H7 (cell line): ENCODE results near the gene TSTD1. TPM values are rescaled to one million over a fixed set of nuclear protein-coding genes. Genes with fewer than 3 reads are reported as not detected.

ENCODE experiments used
- DNase-seq: peaks from one replicate; pipeline ENCODE4 v3.0.0; 2012
- H3K27me3 ChIP-seq: 2 replicates; pipeline ENCODE4 v1.6.0; 2011; ENCODE audit warnings: mild to moderate bottlenecking, low read length; ENCODE audit not compliant: control insufficient read depth, insufficient read depth
- H3K36me3 ChIP-seq: replicated peaks from 2 replicates; pipeline ENCODE4 v1.5.1; 2011; ENCODE audit warnings: low read length; ENCODE audit not compliant: control insufficient read depth, insufficient read depth
- H3K4me3 ChIP-seq: 2 replicates; pipeline ENCODE4 v1.5.1; 2011; ENCODE audit warnings: low read depth, mild to moderate bottlenecking, control low read depth, low read length, moderate library complexity; ENCODE audit not compliant: insufficient read depth
- total RNA-seq: library from RNA; depleted of rRNA; stranded (reverse); fragments of >200 nt; shearing (Covaris generic); gene quantifications from 2 replicates; pipeline ENCODE4 v1.2.3, GENCODE V29; 2014; rRNA removed

The TSTD1 gene, protein sequence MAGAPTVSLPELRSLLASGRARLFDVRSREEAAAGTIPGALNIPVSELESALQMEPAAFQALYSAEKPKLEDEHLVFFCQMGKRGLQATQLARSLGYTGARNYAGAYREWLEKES
- total RNA-seq: 91.3 and 114 TPM in 2 replicates

DNA sequence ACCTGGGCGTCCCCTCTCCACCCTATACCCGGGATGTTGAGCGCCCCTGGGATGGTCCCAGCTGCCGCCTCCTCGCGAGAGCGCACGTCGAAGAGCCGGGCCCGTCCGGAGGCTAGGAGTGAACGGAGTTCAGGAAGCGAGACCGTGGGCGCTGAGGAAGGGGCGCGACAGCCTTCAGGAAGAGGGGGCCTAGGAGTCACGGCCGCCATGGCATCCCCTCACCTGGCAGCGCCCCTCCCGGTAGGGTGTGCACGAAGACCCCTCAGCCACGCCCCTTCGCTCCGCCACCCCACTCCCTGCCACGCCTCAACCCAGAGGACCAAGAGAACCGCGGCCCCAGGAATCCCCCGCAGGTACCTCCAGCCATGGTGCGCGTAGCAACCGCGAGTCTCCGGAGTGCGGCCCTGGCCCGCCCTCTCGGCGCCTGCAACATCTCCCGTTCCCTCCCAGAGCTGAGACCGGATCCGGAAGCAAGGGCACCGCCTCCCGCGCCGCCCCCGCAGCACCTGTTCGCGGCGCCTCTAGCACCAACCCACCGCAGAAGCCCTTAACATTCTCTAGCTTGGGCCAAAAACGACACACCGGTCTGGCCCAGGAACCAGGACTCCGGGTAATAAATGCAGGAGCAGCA is at the start of gene TSTD1:
TSS of gene TSTD1 (minus strand) at position 442 of the 631 bp plus-strand sequence. CDS start at position 367, 75 bp downstream.
- H3K27me3 ChIP-seq: no peaks in the 10 kb centered on the region
- DNase-seq: peak; percentile 92
- H3K4me3 ChIP-seq: peak within 1 kb of the TSS; percentile 90
- peaks cover 23% of the 10 kb centered on the region for H3K36me3 ChIP-seq

DNA sequence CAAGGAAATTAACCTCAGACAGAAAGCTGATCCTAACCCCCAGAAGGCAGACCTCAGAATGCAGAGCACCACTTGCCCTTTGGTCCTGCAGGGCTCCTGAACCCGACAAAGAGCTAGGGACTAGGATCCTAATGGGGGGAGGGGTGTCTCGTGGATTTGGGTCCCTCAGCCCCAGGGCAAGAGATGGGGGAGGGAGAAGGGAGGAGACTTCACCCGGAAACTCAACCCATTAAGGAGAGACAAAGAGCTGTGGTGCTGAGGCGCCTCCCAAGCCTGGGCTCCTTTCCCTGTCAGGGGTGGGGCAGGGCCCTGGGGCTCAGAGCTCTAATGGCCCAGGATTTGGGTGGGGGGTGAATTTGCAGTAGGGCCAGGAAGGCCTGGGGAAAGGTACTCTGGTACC is 47.7 kb upstream of the TSTD1 start:
- DNase-seq: peak; percentile 28
- H3K36me3 ChIP-seq: no peaks in the 10 kb centered on the region
- no peak overlapping the region for H3K4me3 ChIP-seq
- H3K27me3 ChIP-seq: no peaks in the 10 kb centered on the region

DNA sequence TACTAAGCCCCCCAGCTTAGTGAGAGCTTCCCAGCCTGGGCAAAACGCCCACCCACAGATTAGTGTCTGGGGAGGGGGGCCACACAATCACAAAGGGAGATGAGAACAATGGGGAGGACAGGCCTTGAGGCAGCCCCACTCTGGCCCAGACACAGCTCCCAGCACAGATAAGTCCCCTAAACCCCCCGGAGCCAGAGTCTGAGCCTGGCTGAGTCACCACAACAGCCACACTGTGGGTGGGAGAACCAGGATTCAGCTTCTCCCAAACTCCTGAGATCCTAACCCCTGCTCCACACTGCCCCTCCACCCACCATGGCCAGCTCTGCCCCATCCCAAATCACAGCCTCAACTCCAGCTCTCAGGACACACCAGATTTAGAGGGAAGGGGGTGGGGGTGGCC is 46.4 kb upstream of the TSTD1 start:
- Histone ChIP-seq H3K27me3 (no peaks in the 10 kb centered on the region), H3K4me3 (no peak overlapping the region), H3K36me3 (no peaks in the 10 kb centered on the region)
- peak; percentile 35 for DNase-seq

DNA sequence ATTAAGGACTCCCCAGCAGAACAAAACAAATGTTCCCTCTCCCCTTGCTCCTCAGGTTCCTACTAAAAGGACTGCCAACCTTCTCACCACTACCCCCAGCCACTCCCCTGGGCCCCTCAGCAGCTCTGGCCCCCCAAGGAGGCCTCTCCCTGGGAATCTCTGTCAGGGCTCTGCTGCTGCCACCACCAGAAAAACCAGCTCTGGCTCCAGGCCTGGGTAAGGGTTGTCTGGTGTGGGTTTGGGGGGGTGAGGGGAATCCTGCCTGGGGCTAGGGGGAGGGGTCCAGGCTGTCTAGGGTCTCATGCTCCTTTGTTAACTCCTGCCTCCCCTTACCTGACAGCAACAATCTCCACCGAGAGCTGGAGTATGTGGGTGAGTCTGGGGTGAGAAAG is 45.8 kb upstream of the TSTD1 start:
- no peak overlapping the region for H3K4me3 ChIP-seq
- H3K27me3 ChIP-seq: no peaks in the 10 kb centered on the region
- DNase-seq: peak; percentile 36
- no peaks in the 10 kb centered on the region for H3K36me3 ChIP-seq

DNA sequence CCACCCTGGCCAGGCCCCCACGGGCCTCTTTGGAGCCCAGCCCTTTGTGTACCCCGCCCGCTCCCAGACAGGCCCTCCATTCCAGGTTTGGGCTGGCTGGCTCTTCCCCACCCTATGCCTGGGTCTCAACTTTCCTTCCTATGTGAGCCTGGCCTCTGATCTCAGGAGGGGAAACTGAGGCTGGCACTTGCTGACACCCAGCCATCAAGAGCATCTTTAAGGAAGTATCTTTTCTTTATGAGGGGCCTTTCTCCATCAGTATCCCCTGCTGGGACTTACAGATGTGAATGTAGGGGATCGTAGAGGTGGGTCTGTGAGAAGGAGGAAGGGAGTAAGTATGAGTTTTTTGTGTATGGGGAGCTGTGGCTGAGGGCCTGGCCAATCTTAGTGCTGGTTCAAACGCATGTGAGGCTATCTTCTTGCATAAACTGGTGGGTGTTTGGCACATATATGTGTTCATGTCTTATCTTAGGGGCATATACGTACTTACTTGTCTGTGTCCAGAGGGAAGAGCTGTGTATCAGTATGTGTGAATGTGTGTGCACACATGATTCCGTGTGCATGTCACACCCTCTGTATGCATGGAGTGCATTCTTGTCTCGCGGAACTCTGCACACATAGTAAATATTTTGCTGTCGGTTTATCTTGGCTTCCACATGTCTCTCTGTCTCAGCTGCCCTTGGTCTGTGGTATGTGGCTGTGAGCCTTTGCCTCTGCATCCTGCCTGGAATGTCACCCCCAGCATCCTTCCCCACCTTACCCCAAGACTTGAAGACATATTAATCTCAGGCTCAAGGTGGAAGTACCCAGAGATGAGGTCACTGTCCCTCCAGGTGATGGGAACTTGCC is 45.2 kb upstream of the TSTD1 start:
- no peak overlapping the region for H3K4me3 ChIP-seq
- no peaks in the 10 kb centered on the region for H3K27me3 ChIP-seq
- no peak for DNase-seq
- H3K36me3 ChIP-seq: no peaks in the 10 kb centered on the region

DNA sequence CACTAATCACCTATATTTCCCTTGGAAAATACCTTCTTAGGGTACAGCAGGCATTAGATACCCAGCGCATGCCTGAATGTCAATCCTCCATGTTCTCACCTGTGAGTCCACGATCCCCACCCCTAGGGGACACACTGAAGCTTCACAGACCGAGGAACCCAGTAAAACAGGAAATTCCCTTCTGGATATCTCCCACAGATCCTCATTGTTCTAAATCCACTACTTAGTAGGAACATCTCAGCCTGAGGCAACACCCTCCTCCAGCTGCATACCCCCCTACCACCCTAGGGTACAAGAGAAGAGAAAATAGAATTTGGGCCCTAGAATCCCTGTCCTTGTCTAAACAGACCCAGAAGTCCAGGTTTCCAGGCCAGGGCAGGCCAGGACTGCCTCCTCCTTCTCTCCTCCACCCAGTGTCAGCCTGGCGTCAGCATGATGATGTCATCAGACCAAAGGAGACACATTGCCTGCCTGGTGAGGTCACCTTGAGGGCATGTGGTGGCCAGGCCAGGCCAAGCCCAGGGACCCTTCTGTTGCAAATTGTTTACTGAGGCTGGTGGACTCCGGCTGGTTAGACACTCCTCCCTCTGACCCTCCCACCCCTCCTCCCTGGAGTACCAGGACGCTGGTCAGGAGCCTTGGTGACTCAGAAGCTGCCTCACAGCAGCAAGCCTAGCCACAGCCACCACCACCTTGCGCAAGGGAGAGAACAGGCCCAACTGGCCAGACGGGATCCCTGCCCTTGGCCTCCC is 44.4 kb upstream of the TSTD1 start:
- Histone ChIP-seq H3K36me3 (no peaks in the 10 kb centered on the region), H3K27me3 (no peaks in the 10 kb centered on the region), H3K4me3 (no peak overlapping the region)
- DNase-seq: peak; percentile 54

DNA sequence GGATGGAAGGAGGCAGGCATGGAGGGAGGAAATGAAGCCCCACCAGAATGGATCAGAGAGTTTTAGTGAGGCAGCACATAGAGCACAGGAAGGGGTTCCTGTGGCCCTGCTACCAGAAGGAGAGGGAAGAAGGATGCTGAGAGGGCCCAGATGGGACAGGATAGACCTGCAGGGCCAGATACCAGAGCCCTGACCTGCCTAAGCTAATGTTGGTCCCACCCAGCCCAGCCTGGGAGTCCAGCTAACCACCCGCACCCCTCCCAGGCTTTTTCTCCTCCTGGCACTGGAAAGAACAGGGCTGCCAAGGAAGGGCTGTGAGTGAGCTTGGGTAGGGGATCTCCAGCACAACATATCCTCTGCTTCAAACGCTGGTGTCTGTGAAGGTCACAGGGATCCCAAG is 43.7 kb upstream of the TSTD1 start:
- DNase-seq: no peak
- no peak overlapping the region for H3K4me3 ChIP-seq
- no peaks in the 10 kb centered on the region for H3K27me3 ChIP-seq
- no peaks in the 10 kb centered on the region for H3K36me3 ChIP-seq

DNA sequence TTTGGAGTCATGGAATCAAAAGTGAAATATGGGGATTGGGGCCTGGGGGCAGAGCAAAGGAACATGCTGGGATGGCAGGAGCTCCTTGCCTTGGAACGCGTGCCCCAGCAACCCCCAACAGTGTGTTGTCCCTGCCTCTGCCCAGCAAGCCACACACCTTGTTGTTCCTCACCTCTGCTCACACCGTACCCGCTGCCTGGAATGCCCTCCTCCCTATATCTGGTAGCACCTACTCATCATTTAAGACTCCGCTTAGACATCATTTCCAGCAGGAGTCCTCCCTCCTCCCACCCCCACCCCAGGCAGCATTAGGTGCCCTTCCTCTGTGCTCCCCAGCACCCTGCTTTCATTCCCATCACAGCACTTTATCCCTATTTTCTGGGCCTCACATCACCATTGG is 42.8 kb upstream of the TSTD1 start:
- Histone ChIP-seq H3K4me3 (no peak overlapping the region), H3K36me3 (no peaks in the 10 kb centered on the region), H3K27me3 (no peaks in the 10 kb centered on the region)
- DNase-seq: no peak

DNA sequence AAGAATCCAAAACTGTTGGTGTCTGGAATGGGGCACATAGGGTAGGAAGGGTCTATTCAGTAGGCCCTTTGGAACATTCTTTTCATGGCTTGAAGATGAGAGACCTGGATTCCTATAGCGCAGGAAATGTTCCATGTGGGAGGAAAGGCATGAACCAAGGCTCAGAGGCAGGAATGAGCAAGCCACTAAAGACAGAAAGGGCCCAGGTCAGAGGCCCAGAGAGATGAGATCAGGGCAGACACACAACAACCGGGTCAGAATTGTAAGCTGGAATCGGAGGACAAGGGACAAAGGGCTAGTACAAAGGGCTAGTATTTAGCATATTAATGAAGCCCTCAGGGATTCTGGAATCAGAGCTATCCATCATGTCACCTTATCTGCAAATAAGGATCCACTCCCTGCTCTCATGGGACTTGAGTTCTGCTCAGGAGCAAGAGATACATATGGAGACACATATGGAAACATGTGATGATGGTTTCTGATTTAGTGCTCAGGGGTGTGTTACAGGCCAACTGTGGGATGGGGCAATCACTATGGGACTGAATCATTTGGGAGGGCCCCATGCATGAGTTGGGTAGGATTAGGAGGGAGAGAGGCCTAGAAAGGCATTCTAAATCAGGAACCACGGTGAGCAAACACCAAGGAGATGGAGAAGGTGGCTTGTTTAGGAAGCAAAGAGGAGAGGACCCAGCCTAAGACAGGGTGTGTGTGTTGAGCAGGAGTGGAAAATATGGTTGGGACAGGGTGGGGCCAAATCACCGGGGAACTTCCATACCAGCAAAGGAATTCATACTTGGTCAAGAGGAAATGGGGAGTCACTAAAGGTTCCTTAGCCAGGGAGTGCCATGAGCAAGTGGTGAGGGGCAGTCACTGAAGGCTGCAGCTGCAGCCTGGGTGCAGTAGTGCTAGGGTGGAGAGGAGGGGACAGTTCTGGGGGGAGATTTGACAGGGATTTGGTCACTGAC is 42.0 kb upstream of the TSTD1 start:
- no peaks in the 10 kb centered on the region for H3K27me3 ChIP-seq
- DNase-seq: peak; percentile 32
- H3K36me3 ChIP-seq: no peaks in the 10 kb centered on the region
- no peak overlapping the region for H3K4me3 ChIP-seq

DNA sequence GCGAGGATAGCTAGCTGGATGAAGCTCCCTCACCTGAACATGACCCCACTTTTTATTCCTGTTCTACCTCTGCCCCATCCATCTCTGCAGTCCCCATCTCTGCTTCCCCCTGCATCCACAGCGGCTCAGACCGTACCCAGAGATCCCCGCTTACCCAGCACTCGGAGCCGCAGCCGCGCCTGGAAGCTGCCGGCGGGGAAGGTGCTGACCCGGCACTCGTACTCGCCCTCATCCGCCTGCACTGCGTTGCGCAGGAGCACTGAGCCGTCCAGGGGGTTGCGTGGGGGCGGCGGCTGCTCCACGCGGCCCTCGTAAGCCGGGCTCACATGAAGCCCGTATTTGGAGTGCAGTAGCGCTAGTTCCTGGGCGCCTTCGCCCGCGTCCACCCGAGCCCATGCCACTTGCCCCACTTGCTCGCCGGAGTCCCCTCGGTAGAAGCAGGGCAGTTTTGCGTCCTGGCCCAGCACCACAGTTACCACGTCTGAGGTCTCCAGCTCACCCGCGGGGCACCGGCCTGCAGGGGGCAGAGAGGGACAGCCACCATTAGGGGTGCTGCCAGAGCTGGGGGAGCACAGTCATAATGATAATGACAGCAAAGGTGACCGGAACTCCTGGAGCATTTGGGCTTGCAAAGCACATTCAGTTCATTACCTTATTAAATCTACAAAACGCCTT is 40.8 kb upstream of the TSTD1 start:
- no peaks in the 10 kb centered on the region for H3K27me3 ChIP-seq

DNA sequence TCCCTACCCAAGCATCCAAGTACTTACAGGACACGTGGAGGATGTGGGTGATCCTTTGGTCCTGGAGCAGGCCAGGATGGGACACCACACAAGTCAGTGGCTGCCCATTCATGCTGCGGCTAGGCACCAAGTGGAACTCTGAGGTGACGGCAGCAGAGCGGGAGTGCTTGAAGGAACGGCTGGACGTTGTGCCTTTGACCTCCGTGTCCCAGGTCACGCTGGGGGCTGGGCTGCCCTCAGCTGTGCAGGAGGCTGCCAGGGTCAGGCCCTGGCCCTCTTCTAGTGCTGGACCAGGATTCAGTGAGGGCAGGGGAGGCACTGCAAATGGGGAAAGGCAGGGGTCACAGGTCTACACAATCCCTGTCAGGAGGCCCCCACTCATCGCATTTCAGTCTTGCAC is 38.7 kb upstream of the TSTD1 start:
- no peaks in the 10 kb centered on the region for H3K36me3 ChIP-seq
- no peak for DNase-seq
- no peak overlapping the region for H3K4me3 ChIP-seq
- H3K27me3 ChIP-seq: no peaks in the 10 kb centered on the region

More for the DNA sequence above, 40.8 kb upstream of the TSTD1 start:
- H3K36me3 ChIP-seq: no peaks in the 10 kb centered on the region
- H3K4me3 ChIP-seq: no peak overlapping the region
- peak; percentile 59 for DNase-seq

DNA sequence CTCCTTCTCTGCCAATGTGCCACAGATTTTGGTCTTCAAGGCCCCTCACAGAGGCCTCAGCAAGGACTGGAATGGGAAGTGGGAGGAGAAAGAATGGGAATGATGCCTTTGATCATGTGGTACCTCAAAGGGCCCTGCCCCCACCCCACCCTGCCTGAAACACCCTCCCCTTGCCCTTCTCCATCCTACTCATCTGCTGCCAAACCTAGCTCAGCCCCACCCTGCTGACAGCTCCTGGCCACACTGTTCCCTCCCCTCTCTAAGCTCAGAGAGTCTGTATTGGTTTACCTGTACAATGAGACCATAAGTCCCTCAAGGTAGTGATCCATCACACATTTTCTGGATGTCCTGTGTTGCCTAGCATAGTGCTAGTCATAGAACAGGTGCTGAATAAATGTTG is 37.6 kb upstream of the TSTD1 start:
- no peaks in the 10 kb centered on the region for H3K27me3 ChIP-seq
- no peak overlapping the region for H3K4me3 ChIP-seq
- DNase-seq: no peak
- no peaks in the 10 kb centered on the region for H3K36me3 ChIP-seq

DNA sequence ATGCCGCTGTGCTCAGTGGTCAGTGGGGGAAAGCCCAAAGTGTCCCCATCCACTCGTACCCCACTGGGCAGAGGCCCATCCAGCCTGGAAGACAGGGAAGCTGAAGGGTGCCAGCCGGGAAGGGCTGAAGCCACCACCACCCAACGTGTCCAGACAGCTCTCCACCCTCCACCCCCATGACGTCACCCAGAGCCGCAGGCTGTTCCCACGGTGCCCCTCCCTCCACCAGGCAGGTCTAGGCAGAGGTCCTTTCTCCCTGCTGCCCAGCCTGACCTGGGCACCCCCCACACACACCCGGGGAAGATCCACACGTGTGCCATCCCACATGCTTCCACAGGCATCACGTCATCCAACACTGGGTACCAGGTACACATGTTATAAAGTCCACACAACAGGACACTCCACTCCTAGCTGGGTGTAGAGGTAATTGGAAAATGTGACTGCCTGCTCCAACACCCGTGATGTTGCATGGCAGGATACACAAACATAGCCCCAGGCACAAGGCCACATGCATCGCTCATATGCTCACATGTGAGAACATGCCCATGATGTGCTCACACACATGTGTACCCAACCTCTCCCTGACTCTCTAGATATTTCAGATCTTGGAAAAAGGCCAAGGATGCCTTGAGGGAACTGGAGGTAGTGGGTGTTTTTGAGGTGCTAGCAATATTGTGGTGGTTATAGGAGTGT is 36.1 kb upstream of the TSTD1 start:
- DNase-seq: no peak
- Histone ChIP-seq H3K4me3 (no peak overlapping the region), H3K27me3 (no peaks in the 10 kb centered on the region), H3K36me3 (no peaks in the 10 kb centered on the region)
